Endothelial cell (in vitro differentiated cells): ENCODE measurements around the gene TMTC1. TPM values are rescaled to one million over a fixed set of nuclear protein-coding genes. Genes with fewer than 3 reads are reported as not detected.
A peak's percentile ranks its signal among the peaks of the same experiment; 100 is the strongest.

Experiments used
- DNase-seq: peaks from one replicate; pipeline ENCODE4 v3.0.0; 2021; ENCODE audit warnings: low spot score
- H3K27ac Mint-ChIP-seq: one replicate; pipeline ENCODE4 v1.8.0; 2021; ENCODE audit warnings: mixed read lengths, inconsistent platforms; ENCODE audit not compliant: unreplicated experiment
- H3K27me3 Mint-ChIP-seq: one replicate; pipeline ENCODE4 v1.8.0; 2021; ENCODE audit warnings: mild to moderate bottlenecking, moderate library complexity, mixed read lengths, inconsistent platforms; ENCODE audit not compliant: unreplicated experiment
- H3K36me3 Mint-ChIP-seq: one replicate; pipeline ENCODE4 v1.8.0; 2021; ENCODE audit warnings: mild to moderate bottlenecking, low read depth, mixed read lengths, inconsistent platforms; ENCODE audit not compliant: unreplicated experiment
- H3K4me1 Mint-ChIP-seq: one replicate; pipeline ENCODE4 v1.8.0; 2021; ENCODE audit warnings: mild to moderate bottlenecking, mixed read lengths, inconsistent platforms; ENCODE audit not compliant: unreplicated experiment
- H3K4me3 Mint-ChIP-seq: one replicate; pipeline ENCODE4 v1.8.0; 2021; ENCODE audit warnings: mild to moderate bottlenecking, mixed read lengths, inconsistent platforms; ENCODE audit not compliant: unreplicated experiment
- H3K9me3 Mint-ChIP-seq: one replicate; pipeline ENCODE4 v1.8.0; 2021; ENCODE audit warnings: mixed read lengths, inconsistent platforms; ENCODE audit not compliant: unreplicated experiment
- total RNA-seq: library from RNA; stranded (reverse); fragmentation: NEBNext Ultra II Directional; extraction: Animal tissue kit (Norgen Biotek cat#: 25700); gene quantifications from one replicate; pipeline ENCODE4 v1.2.1, GENCODE V29; 2021; ENCODE audit not compliant: unreplicated experiment
- TF ChIP-seq, protein P1 (sequence below): fragments of 200-600 bp; sonication (generic); IDR thresholded peaks from one replicate; pipeline ENCODE4 v1.5.0; 2021; ENCODE audit warnings: antibody characterized with exemption; ENCODE audit not compliant: unreplicated experiment

Gene TMTC1
- total RNA-seq, 1 donor from 2014 or later = 0.95 TPM

DNA sequence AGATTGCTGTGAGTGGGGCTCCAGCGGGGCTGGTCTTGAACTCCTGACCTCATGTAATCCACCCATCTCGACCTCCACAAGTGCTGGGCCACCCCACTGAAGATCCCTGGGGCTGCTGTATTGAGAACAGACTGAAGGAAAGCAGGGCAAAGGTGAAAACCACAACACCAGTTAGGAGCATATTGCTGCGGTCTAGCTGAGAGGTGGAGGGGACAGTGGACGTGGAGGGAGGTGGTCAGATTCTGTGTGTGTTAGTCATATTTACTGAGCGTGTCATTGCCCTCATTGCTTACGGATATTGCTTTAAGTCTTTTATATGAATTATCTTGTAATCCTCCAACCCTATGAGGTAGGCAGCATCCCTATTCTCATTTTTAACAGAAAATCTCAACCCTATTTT lies 217.3 kb downstream of the TMTC1 start:
- no peaks in the 10 kb centered on the region for H3K27me3 Mint-ChIP-seq
- H3K27ac Mint-ChIP-seq = no peak overlapping the region
- no peaks in the 10 kb centered on the region for H3K36me3 Mint-ChIP-seq
- H3K4me3 Mint-ChIP-seq = no peak overlapping the region
- DNase-seq = no peak
- TF ChIP-seq, protein P1, sequence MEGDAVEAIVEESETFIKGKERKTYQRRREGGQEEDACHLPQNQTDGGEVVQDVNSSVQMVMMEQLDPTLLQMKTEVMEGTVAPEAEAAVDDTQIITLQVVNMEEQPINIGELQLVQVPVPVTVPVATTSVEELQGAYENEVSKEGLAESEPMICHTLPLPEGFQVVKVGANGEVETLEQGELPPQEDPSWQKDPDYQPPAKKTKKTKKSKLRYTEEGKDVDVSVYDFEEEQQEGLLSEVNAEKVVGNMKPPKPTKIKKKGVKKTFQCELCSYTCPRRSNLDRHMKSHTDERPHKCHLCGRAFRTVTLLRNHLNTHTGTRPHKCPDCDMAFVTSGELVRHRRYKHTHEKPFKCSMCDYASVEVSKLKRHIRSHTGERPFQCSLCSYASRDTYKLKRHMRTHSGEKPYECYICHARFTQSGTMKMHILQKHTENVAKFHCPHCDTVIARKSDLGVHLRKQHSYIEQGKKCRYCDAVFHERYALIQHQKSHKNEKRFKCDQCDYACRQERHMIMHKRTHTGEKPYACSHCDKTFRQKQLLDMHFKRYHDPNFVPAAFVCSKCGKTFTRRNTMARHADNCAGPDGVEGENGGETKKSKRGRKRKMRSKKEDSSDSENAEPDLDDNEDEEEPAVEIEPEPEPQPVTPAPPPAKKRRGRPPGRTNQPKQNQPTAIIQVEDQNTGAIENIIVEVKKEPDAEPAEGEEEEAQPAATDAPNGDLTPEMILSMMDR = no peak
- H3K4me1 Mint-ChIP-seq = no peaks in the 10 kb centered on the region
- H3K9me3 Mint-ChIP-seq = no peaks in the 10 kb centered on the region

DNA sequence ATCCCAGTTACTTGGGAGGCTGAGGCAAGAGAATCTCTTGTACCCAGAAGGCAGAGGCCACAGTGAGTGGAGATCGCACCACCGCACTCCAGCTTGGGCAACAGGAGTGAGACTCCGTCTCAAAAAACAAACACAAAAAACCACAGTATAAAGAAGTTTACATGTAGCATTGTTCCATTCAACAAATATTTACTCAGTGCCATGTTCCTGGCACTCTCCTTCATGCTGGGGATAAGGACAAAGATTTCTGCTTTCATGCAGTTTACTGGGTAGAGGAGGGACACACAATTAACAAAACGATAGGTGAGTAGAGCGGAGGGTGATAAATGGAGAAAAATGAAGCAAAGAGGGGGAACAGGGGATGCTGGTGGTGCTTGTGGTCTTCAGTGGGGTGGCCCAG lies 218.0 kb downstream of the TMTC1 start:
- DNase-seq = no peak
- H3K4me1 Mint-ChIP-seq = no peaks in the 10 kb centered on the region
- no peak overlapping the region for H3K4me3 Mint-ChIP-seq
- no peaks in the 10 kb centered on the region for H3K9me3 Mint-ChIP-seq
- H3K36me3 Mint-ChIP-seq = no peaks in the 10 kb centered on the region
- H3K27ac Mint-ChIP-seq = peak overlapping the region; percentile 50
- no peaks in the 10 kb centered on the region for H3K27me3 Mint-ChIP-seq
- TF ChIP-seq, protein P1 = no peak

DNA sequence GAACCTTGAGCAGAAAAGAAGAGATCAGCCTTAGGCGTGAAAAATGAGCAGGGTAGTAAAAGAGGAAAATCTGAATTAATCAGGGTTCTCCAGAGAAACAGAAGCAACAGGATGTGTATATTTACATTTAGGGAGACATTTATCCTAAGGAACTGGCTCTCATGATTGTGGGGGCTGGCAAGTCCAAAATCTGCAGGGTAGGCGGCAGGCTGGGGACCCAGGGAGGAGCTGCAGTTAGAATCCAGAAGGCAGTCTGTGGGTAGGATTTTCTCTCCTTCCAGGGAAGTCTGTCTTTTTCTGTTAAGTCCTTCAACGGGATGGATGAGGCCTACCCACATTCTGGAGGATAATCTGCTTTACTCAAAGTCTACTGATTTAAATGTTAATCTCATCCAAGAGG lies 218.8 kb downstream of the TMTC1 start:
- Mint-ChIP-seq H3K27ac (no peak overlapping the region), H3K4me3 (no peak overlapping the region), H3K4me1 (no peaks in the 10 kb centered on the region), H3K9me3 (no peaks in the 10 kb centered on the region), H3K27me3 (no peaks in the 10 kb centered on the region), H3K36me3 (no peaks in the 10 kb centered on the region)
- TF ChIP-seq, protein P1 = no peak
- no peak for DNase-seq

DNA sequence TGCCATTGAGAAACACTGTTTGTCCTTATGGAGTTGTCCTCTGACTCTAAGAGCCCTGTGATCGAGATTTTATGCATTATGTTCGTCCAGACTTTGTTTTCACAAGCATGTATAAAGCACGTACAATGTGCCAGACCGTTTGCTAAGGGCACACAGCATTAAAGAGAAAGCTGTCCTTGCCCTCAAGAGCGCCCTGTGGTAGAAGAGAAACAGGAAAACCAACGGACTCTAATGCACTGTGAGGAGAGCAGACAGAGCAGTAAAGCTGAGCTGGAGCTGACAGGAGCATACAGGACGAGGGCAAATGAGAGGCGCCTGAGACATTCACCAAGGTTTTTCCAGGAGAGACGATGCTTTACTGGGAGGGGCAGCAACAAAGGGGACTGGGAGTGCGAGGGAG lies 220.1 kb downstream of the TMTC1 start:
- no peaks in the 10 kb centered on the region for H3K9me3 Mint-ChIP-seq
- TF ChIP-seq, protein P1 = no peak
- H3K4me1 Mint-ChIP-seq = no peaks in the 10 kb centered on the region
- no peaks in the 10 kb centered on the region for H3K27me3 Mint-ChIP-seq
- no peak overlapping the region for H3K4me3 Mint-ChIP-seq
- H3K27ac Mint-ChIP-seq = no peak overlapping the region
- DNase-seq = no peak
- no peaks in the 10 kb centered on the region for H3K36me3 Mint-ChIP-seq

DNA sequence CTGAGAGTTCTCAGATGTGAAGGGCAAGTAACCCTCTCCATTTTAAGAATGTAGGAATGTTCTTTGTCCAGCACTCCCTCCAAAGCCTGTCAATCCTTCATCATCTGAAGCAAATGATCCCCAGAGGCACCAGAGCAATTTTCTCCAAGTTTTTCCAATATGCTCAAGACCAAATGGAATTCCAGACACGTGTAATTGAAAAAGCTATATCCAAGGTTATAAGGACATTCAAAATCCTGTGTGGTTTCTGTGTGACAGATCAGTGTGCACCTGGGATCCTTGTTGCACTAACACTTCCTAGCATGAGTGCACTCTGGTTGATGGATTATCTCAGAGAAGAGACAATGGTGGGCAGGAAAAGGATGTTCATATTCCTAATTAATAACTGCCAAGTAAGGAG lies 220.7 kb downstream of the TMTC1 start:
- H3K9me3 Mint-ChIP-seq = no peaks in the 10 kb centered on the region
- no peaks in the 10 kb centered on the region for H3K36me3 Mint-ChIP-seq
- no peak overlapping the region for H3K4me3 Mint-ChIP-seq
- no peak overlapping the region for H3K27ac Mint-ChIP-seq
- no peak for DNase-seq
- H3K27me3 Mint-ChIP-seq = no peaks in the 10 kb centered on the region
- TF ChIP-seq, protein P1 = no peak
- H3K4me1 Mint-ChIP-seq = no peaks in the 10 kb centered on the region
